ENCODE data around the gene PLAAT4. TPM values are rescaled to one million over a fixed set of nuclear protein-coding genes. Genes with fewer than 3 reads are reported as not detected.

Gene PLAAT4
- total and polyA plus RNA-seq, 3 experiments from 2014 or later, result 20.5 to 612 (median 21.8) TPM

DNA sequence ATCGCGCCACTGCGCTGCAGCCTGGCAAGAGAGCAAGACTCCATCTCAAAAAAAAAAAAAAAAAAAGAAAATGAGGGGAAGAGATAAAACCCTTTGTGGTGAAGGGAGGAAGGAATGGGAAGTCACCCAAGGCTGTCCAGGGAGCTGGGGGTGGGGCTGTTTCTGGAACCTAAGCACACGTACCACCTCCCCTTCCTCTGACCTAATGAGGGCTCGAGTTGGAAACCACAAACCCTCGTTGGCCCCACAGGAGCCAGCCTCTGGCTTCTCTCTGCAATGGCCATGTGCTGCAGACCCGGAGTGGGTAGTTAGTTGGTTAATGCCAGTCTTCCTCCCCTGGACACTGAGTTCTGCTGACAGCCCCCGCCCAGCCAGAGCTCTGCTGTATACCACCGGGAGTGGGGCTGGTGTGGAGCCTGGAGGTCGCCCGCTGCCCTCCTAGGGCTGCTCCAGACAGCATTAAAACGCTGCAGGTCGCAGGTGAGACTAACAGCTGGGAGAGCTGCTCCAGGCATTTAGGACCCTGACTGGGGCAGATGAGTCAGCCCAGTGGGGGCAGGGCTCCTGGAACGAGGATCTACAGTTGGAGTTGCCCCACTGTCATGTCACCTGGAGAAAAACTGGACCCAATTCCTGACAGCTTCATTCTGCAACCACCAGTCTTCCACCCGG lies 30.6 kb upstream of the PLAAT4 start, which contains the start of gene LGALS12:
TSS of gene LGALS12 (plus strand) at position 228 of the 672 bp plus-strand sequence. CDS start at position 603, 375 bp downstream.
- DNase-seq, result no peak
- Histone ChIP-seq H3K4me1 (ENCODE audit: insufficient read depth, low read length) (peaks cover 7% of the 10 kb centered on the region), H3K4me3 (ENCODE audit: low read length) (no peak within 1 kb of the TSS), H3K27ac (ENCODE audit: low read depth, low read length) (peak within 1 kb of the TSS; percentile 44), H3K9me3 (ENCODE audit: low read length) (no peaks in the 10 kb centered on the region), H3K36me3 (ENCODE audit: insufficient read depth, low read length) (no peaks in the 10 kb centered on the region), H3K27me3 (ENCODE audit: insufficient read depth, low read length, poor library complexity, severe bottlenecking) (no peaks in the 10 kb centered on the region)
- Mint-ChIP-seq H3K4me3 (peak within 1 kb of the TSS in 1 of 7 donors; percentile 46), H3K27ac (peak within 1 kb of the TSS in 3 of 8 donors; percentile 64 to 92 (median 68)), H3K27me3 (peaks cover 0 to 1% of the 10 kb centered on the region in 2 donors), H3K36me3 (peaks cover 0 to 7% (median 0%) of the 10 kb centered on the region in 3 donors), H3K4me1 (peaks cover 2 to 4% (median 3%) of the 10 kb centered on the region in 3 donors), H3K9me3 (peaks cover 0 to 9% (median 4%) of the 10 kb centered on the region in 5 donors)
- ChIA-PET CTCF (interaction anchor here (0.9 kb wide), 1 partner anchor 27 kb away, joined by 5 read pairs; no protein-coding TSS in a partner anchor), POLR2A (no interaction called here)

DNA sequence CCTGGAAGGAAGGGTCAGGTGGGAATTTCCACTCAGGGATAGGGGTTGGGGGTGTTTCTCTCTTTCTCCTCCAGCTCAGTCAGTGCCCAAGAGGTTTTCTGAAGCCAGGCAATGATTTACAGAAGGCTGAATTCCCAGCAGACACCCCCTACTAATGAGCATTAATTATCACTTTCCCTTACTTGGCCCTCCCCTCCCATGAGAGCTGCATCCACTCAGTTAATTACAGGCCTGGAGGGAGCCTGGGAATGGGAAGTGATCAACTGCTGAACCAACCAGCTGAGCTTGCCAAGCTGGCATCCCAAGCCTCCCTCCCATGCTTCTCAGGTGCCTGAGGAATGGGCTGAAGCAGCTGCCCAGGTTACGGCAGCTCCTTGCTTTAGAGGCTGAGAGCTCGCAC lies 29.7 kb upstream of the PLAAT4 start:
- ChIA-PET POLR2A (no interaction called here), CTCF (interaction anchor here (1.6 kb wide), 1 partner anchor 28 kb away, joined by 8 read pairs; no protein-coding TSS in a partner anchor)
- Histone ChIP-seq H3K27me3 (ENCODE audit: insufficient read depth, low read length, poor library complexity, severe bottlenecking) (no peaks in the 10 kb centered on the region), H3K4me3 (ENCODE audit: low read length) (no peak overlapping the region), H3K36me3 (ENCODE audit: insufficient read depth, low read length) (no peaks in the 10 kb centered on the region), H3K4me1 (ENCODE audit: insufficient read depth, low read length) (peaks cover 7% of the 10 kb centered on the region), H3K9me3 (ENCODE audit: low read length) (no peaks in the 10 kb centered on the region), H3K27ac (ENCODE audit: low read depth, low read length) (no peak overlapping the region)
- DNase-seq, result no peak
- Mint-ChIP-seq H3K27me3 (peaks cover 0 to 1% of the 10 kb centered on the region in 2 donors), H3K27ac (peak overlapping the region in 2 of 8 donors; percentile 50 to 64), H3K4me3 (no peak overlapping the region), H3K4me1 (peaks cover 2 to 4% (median 3%) of the 10 kb centered on the region in 3 donors), H3K9me3 (peaks cover 0 to 3% (median 0%) of the 10 kb centered on the region in 5 donors), H3K36me3 (peaks cover 0 to 7% (median 0%) of the 10 kb centered on the region in 3 donors)

- CTCF ChIA-PET, result interaction anchor here (0.9 to 2.9 kb wide), 3 partner anchors 17 to 30 kb away, joined by 3 to 9 read pairs (median 8); partner anchors contain the start of gene PLAAT4
- peaks cover 0 to 1% of the 10 kb centered on the region in 2 donors for H3K27me3 Mint-ChIP-seq
- H3K9me3 Mint-ChIP-seq, result no peaks in the 10 kb centered on the region
- peaks cover 0 to 4% (median 0%) of the 10 kb centered on the region in 3 donors for H3K36me3 Mint-ChIP-seq
- Histone ChIP-seq H3K9me3 (ENCODE audit: low read length) (no peaks in the 10 kb centered on the region), H3K4me3 (ENCODE audit: low read length) (no peak overlapping the region), H3K27ac (ENCODE audit: low read depth, low read length) (no peak overlapping the region), H3K4me1 (ENCODE audit: insufficient read depth, low read length) (peaks cover 2% of the 10 kb centered on the region), H3K36me3 (ENCODE audit: insufficient read depth, low read length) (no peaks in the 10 kb centered on the region), H3K27me3 (ENCODE audit: insufficient read depth, low read length, poor library complexity, severe bottlenecking) (no peaks in the 10 kb centered on the region)
- H3K4me1 Mint-ChIP-seq, result peaks cover 0 to 3% (median 2%) of the 10 kb centered on the region in 3 donors
- H3K27ac Mint-ChIP-seq, result peak overlapping the region in 1 of 8 donors; percentile 42
- H3K4me3 Mint-ChIP-seq, result no peak overlapping the region
- DNase-seq, result no peak
- POLR2A ChIA-PET, result no interaction called here
Measured at GRCh38 chr11:63507511-63507910, 29.1 kb upstream of the PLAAT4 start.

DNA sequence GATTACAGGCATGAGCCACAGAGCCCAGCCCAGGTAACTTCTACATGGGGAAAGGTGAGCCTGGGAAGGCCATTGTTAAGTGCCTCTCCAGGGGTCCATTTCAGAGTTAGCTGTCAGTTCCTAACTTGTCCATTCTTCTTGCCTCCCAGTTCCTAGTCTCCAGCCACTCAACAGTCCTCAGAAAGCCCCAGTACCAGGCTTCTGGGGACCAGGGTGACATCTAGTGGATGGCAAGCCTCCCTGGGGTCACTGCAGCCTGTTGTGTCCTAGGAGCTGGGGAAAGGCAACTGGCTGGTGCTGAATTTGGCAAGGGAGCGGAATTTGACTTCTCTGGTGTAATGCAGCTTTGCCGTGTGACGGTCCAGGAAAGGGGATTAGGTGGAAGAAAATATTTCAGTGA lies 28.6 kb upstream of the PLAAT4 start:
- H3K27ac ChIP-seq (ENCODE audit: low read depth, low read length), result no peak overlapping the region
- CTCF ChIA-PET, result interaction anchor here (0.9 to 2.9 kb wide), 3 partner anchors 16 to 30 kb away, joined by 3 to 9 read pairs (median 8); partner anchors contain the start of gene PLAAT4
- Mint-ChIP-seq H3K27ac (no peak overlapping the region), H3K9me3 (no peaks in the 10 kb centered on the region), H3K36me3 (peaks cover 0 to 4% (median 0%) of the 10 kb centered on the region in 3 donors), H3K4me3 (no peak overlapping the region), H3K27me3 (peaks cover 0 to 1% of the 10 kb centered on the region in 2 donors), H3K4me1 (peaks cover 0 to 3% (median 0%) of the 10 kb centered on the region in 3 donors)
- H3K4me1 ChIP-seq (ENCODE audit: insufficient read depth, low read length), result no peaks in the 10 kb centered on the region
- no peaks in the 10 kb centered on the region for H3K36me3 ChIP-seq (ENCODE audit: insufficient read depth, low read length)
- no peak overlapping the region for H3K4me3 ChIP-seq (ENCODE audit: low read length)
- no peaks in the 10 kb centered on the region for H3K27me3 ChIP-seq (ENCODE audit: insufficient read depth, low read length, poor library complexity, severe bottlenecking)
- POLR2A ChIA-PET, result no interaction called here
- no peak for DNase-seq
- no peaks in the 10 kb centered on the region for H3K9me3 ChIP-seq (ENCODE audit: low read length)

GRCh38 chr11:63508745-63509144 lies 27.9 kb upstream of the PLAAT4 start:
- ChIA-PET CTCF (interaction anchor here (0.6 to 2.9 kb wide), 4 partner anchors 15 to 125 kb away, joined by 3 to 9 read pairs (median 3); partner anchors contain the start of gene PLAAT4), POLR2A (no interaction called here)
- Mint-ChIP-seq H3K27ac (no peak overlapping the region), H3K9me3 (no peaks in the 10 kb centered on the region), H3K4me1 (peaks cover 0 to 3% (median 0%) of the 10 kb centered on the region in 3 donors), H3K4me3 (no peak overlapping the region), H3K36me3 (peaks cover 0 to 4% (median 0%) of the 10 kb centered on the region in 3 donors), H3K27me3 (no peaks in the 10 kb centered on the region)
- DNase-seq, result no peak
- H3K27ac ChIP-seq (ENCODE audit: low read depth, low read length), result no peak overlapping the region
- H3K9me3 ChIP-seq (ENCODE audit: low read length), result no peaks in the 10 kb centered on the region
- H3K4me1 ChIP-seq (ENCODE audit: insufficient read depth, low read length), result no peaks in the 10 kb centered on the region
- no peak overlapping the region for H3K4me3 ChIP-seq (ENCODE audit: low read length)
- H3K27me3 ChIP-seq (ENCODE audit: insufficient read depth, low read length, poor library complexity, severe bottlenecking), result no peaks in the 10 kb centered on the region
- no peaks in the 10 kb centered on the region for H3K36me3 ChIP-seq (ENCODE audit: insufficient read depth, low read length)

DNA sequence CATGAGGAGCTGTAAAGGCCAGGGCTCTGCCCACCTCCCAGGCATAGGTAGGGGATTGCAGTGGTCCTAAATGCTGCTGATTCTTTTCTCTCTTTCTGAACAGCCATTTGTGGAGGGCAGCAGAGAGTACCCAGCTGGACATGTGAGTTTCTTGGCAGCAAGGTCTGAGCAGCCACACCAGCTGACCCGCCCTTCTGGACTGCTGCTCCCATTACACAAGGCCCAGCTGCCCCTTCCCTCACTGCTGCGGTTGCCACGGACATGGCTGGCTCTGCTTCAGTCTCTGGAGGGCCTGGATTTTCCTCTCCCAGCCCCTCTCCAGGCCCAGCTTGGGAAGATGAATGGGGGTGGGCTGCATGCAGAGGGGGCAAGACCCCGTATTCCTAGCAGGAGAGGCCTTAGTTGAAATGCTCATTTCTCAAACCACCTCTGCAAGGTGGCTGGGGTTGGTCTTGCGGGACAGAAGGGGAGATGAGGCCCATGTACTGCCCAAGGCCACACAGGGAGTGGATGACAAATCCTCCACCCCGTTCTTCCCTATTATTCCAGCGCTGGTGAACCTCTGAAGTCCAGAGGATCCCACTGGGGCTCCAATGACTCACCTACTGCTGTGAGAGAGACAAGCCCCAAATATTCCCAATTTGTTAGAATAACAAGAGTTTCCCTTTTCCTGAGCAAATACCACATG lies 26.1 kb upstream of the PLAAT4 start:
- POLR2A ChIA-PET, result no interaction called here
- Histone ChIP-seq H3K36me3 (ENCODE audit: insufficient read depth, low read length) (no peaks in the 10 kb centered on the region), H3K9me3 (ENCODE audit: low read length) (no peaks in the 10 kb centered on the region), H3K4me3 (ENCODE audit: low read length) (no peak overlapping the region), H3K27me3 (ENCODE audit: insufficient read depth, low read length, poor library complexity, severe bottlenecking) (no peaks in the 10 kb centered on the region), H3K27ac (ENCODE audit: low read depth, low read length) (no peak overlapping the region), H3K4me1 (ENCODE audit: insufficient read depth, low read length) (no peaks in the 10 kb centered on the region)
- Mint-ChIP-seq H3K4me3 (no peak overlapping the region), H3K36me3 (no peaks in the 10 kb centered on the region), H3K27me3 (no peaks in the 10 kb centered on the region), H3K9me3 (no peaks in the 10 kb centered on the region), H3K4me1 (peaks cover 0 to 3% (median 0%) of the 10 kb centered on the region in 3 donors), H3K27ac (no peak overlapping the region)
- CTCF ChIA-PET, result interaction anchor here (1.0 kb wide), 1 partner anchor 32 kb away, joined by 3 read pairs; no protein-coding TSS in a partner anchor
- DNase-seq, result no peak

DNA sequence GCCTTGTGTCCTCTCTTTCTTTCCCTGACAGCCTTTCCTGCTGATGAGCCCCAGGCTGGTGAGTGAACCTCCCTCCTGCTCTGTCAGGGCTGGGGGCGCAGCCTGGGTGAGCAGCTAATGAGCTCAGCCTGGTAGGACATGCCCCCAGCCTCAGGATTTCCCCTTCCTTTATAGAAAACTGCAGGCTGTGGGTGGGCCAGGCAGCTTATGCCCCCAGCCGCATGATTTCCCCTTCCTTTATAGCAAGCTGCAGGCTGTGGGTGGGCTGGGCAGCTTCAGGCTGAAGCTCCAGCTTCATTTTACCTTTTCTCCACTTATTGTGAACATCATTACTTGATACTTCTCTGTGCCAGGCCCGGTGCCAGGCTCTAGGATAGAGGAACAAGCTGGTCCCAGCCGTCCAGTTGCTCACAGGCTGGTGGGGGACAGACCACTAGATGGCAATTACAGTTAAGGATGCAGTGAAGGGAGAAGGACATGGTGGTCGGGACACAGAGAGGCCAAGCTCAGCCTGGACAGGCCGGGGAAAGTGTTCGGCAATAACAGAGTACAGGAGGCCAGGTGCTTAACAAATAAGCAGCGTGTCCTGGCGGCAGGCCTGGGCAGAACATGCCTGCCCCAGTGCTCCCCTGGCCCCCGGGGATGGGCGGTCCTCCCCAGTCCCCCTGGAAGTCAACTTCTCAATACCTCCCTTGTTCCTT lies 25.4 kb upstream of the PLAAT4 start:
- ChIA-PET CTCF (interaction anchor here (1.0 kb wide), 1 partner anchor 32 kb away, joined by 3 read pairs; no protein-coding TSS in a partner anchor), POLR2A (no interaction called here)
- no peaks in the 10 kb centered on the region for H3K36me3 Mint-ChIP-seq
- no peak for DNase-seq
- H3K4me1 Mint-ChIP-seq, result peaks cover 0 to 3% (median 0%) of the 10 kb centered on the region in 3 donors
- peak overlapping the region in 1 of 8 donors; percentile 66 for H3K27ac Mint-ChIP-seq
- H3K9me3 ChIP-seq (ENCODE audit: low read length), result no peaks in the 10 kb centered on the region
- no peak overlapping the region for H3K27ac ChIP-seq (ENCODE audit: low read depth, low read length)
- H3K27me3 ChIP-seq (ENCODE audit: insufficient read depth, low read length, poor library complexity, severe bottlenecking), result no peaks in the 10 kb centered on the region
- H3K27me3 Mint-ChIP-seq, result no peaks in the 10 kb centered on the region
- H3K9me3 Mint-ChIP-seq, result no peaks in the 10 kb centered on the region
- H3K4me3 Mint-ChIP-seq, result no peak overlapping the region
- no peaks in the 10 kb centered on the region for H3K4me1 ChIP-seq (ENCODE audit: insufficient read depth, low read length)
- no peaks in the 10 kb centered on the region for H3K36me3 ChIP-seq (ENCODE audit: insufficient read depth, low read length)
- no peak overlapping the region for H3K4me3 ChIP-seq (ENCODE audit: low read length)

Measured in CD8-positive, alpha-beta memory T cell (primary cell).